ENCODE measurements around the gene CCDC38.

DNA sequence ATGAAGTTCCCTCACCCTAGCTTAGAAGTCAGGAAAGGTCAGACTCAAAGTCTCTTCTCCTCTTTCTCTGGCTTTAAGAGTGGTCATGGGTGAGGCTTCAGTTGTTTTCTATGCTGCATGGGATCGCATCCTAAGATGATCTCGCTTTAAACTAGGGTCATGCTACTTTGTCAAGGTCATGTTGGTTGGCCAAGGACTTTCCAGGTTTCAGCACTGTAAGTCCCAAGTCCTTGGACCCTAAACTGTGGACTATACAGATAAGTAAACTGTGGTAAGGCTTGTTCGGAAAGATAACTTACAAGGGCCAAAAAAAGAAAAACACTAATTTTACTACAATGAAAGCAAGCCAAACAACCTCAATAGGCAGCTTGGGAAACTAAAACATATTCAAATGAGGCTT lies 36.4 kb upstream of the CCDC38 start:
- TF ChIP-seq, protein P1, sequence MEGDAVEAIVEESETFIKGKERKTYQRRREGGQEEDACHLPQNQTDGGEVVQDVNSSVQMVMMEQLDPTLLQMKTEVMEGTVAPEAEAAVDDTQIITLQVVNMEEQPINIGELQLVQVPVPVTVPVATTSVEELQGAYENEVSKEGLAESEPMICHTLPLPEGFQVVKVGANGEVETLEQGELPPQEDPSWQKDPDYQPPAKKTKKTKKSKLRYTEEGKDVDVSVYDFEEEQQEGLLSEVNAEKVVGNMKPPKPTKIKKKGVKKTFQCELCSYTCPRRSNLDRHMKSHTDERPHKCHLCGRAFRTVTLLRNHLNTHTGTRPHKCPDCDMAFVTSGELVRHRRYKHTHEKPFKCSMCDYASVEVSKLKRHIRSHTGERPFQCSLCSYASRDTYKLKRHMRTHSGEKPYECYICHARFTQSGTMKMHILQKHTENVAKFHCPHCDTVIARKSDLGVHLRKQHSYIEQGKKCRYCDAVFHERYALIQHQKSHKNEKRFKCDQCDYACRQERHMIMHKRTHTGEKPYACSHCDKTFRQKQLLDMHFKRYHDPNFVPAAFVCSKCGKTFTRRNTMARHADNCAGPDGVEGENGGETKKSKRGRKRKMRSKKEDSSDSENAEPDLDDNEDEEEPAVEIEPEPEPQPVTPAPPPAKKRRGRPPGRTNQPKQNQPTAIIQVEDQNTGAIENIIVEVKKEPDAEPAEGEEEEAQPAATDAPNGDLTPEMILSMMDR (IDR thresholded peaks at IDR 0.05; ENCODE audit: poor library complexity, severe bottlenecking), result no peak
- TF ChIP-seq POLR2AphosphoS5 (IDR thresholded peaks at IDR 0.05) (no peak), EP300 (conservative IDR thresholded peaks at IDR 0.05; ENCODE audit: poor library complexity, severe bottlenecking) (no peak), RAD21 (conservative IDR thresholded peaks at IDR 0.05) (no peak), SMC3 (conservative IDR thresholded peaks at IDR 0.05; ENCODE audit: poor library complexity) (no peak), MXI1 (conservative IDR thresholded peaks at IDR 0.05; ENCODE audit: poor library complexity, severe bottlenecking) (no peak), TAF1 (IDR thresholded peaks at IDR 0.05; ENCODE audit: low read depth) (no peak)
- TF ChIP-seq, protein P2, sequence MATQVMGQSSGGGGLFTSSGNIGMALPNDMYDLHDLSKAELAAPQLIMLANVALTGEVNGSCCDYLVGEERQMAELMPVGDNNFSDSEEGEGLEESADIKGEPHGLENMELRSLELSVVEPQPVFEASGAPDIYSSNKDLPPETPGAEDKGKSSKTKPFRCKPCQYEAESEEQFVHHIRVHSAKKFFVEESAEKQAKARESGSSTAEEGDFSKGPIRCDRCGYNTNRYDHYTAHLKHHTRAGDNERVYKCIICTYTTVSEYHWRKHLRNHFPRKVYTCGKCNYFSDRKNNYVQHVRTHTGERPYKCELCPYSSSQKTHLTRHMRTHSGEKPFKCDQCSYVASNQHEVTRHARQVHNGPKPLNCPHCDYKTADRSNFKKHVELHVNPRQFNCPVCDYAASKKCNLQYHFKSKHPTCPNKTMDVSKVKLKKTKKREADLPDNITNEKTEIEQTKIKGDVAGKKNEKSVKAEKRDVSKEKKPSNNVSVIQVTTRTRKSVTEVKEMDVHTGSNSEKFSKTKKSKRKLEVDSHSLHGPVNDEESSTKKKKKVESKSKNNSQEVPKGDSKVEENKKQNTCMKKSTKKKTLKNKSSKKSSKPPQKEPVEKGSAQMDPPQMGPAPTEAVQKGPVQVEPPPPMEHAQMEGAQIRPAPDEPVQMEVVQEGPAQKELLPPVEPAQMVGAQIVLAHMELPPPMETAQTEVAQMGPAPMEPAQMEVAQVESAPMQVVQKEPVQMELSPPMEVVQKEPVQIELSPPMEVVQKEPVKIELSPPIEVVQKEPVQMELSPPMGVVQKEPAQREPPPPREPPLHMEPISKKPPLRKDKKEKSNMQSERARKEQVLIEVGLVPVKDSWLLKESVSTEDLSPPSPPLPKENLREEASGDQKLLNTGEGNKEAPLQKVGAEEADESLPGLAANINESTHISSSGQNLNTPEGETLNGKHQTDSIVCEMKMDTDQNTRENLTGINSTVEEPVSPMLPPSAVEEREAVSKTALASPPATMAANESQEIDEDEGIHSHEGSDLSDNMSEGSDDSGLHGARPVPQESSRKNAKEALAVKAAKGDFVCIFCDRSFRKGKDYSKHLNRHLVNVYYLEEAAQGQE (IDR thresholded peaks at IDR 0.05; ENCODE audit: borderline replicate concordance), result no peak

Data from neural cell (in vitro differentiated cells).